ENCODE measurements around the gene CD81.

GRCh38 chr11:2369320-2369719 is 7.8 kb upstream of the CD81 start:
- TF ChIP-seq POLR2AphosphoS5 (IDR thresholded peaks at IDR 0.05), result no peak
- no peak for TF ChIP-seq CTCF (IDR thresholded peaks at IDR 0.05)
- no peak for TF ChIP-seq POLR2A (IDR thresholded peaks at IDR 0.05)

Measured in upper lobe of left lung (tissue), 4 donors.